PC-9 (cell line): Measurements from ENCODE around the gene NUBPL.

Source experiments
- CTCF ChIP-seq: fragments of 200-600 bp; sonication (generic); conservative IDR thresholded peaks from 2 replicates; pipeline ENCODE4 v1.6.1; 2017; ENCODE audit warnings: mixed run types, antibody characterized with exemption, mild to moderate bottlenecking, moderate library complexity
- EZH2 ChIP-seq: fragments of 200-600 bp; sonication (generic); IDR thresholded peaks from 2 replicates; pipeline ENCODE4 v1.8.0; 2017; ENCODE audit warnings: antibody characterized with exemption, low read depth

GRCh38 chr14:31889297-31889696 lies 328.1 kb downstream of the NUBPL start:
- TF ChIP-seq CTCF = no peak
- TF ChIP-seq EZH2 = no peak
